PC-9 (cell line): ENCODE measurements around the gene RAPGEF1. TPM values are rescaled to one million over a fixed set of nuclear protein-coding genes. Genes with fewer than 3 reads are reported as not detected.

Experiments used
- BruUV-seq: library from RNA; stranded (reverse); fragments of 400-500 nt; replicated peaks from 2 replicates; lab custom pipeline; 2021; lab: Mats Ljungman, UMichigan
- CTCF ChIA-PET: fragments of 300-600 bp; sonication (Branson Sonifier 250); formaldehyde crosslinking; loops from one replicate; lab custom pipeline; 2022; ENCODE audit warnings: antibody characterized with exemption; lab: Charles Lee
- POLR2A ChIA-PET: fragments of 300-600 bp; sonication (Branson Sonifier 250); formaldehyde crosslinking; loops from one replicate; lab custom pipeline; 2022; ENCODE audit warnings: antibody characterized with exemption; ENCODE audit not compliant: unreplicated experiment; lab: Charles Lee
- DNase-seq, 2 experiments: peaks; one replicate each; pipeline versions ENCODE4 v3.0.0 to v3.0.0-alpha.2; 2015 to 2022; ENCODE audit warnings: mixed read lengths in 1 of 2
- H2AFZ ChIP-seq: fragments of 200-600 bp; sonication (generic); 2 replicates; pipeline ENCODE4 v1.8.1; 2017; ENCODE audit warnings: antibody characterized with exemption
- H3F3A ChIP-seq: fragments of 200-600 bp; sonication (generic); 2 replicates; pipeline ENCODE4 v1.8.1; 2017; ENCODE audit warnings: antibody characterized with exemption, mild to moderate bottlenecking, low read depth; ENCODE audit not compliant: insufficient read depth
- H3K27ac ChIP-seq: fragments of 200-600 bp; sonication (generic); 2 replicates; pipeline ENCODE4 v1.6.1; 2016; ENCODE audit warnings: mixed run types
- H3K27me3 ChIP-seq: fragments of 200-600 bp; sonication (generic); 2 replicates; pipeline ENCODE4 v1.6.1; 2016; ENCODE audit warnings: low read depth, mixed run types; ENCODE audit not compliant: insufficient read depth
- H3K36me3 ChIP-seq: fragments of 200-600 bp; sonication (generic); 2 replicates; pipeline ENCODE4 v1.6.1; 2016; ENCODE audit warnings: low read depth, mixed run types
- H3K4me1 ChIP-seq: fragments of 200-600 bp; sonication (generic); replicated peaks from 2 replicates; pipeline ENCODE4 v1.6.1; 2016; ENCODE audit warnings: mixed run types; ENCODE audit not compliant: insufficient read depth
- H3K4me2 ChIP-seq: fragments of 200-600 bp; sonication (generic); 2 replicates; pipeline ENCODE4 v1.6.1; 2017; ENCODE audit warnings: mixed run types
- H3K4me3 ChIP-seq: fragments of 200-600 bp; sonication (generic); 2 replicates; pipeline ENCODE4 v1.6.1; 2016; ENCODE audit warnings: mixed run types
- H3K79me2 ChIP-seq: fragments of 200-600 bp; sonication (generic); 2 replicates; pipeline ENCODE4 v1.6.1; 2017; ENCODE audit warnings: low read depth, mixed run types
- H3K9me2 ChIP-seq: fragments of 200-600 bp; sonication (generic); 2 replicates; pipeline ENCODE4 v1.8.1; 2017; ENCODE audit warnings: mild to moderate bottlenecking; ENCODE audit not compliant: insufficient read depth
- H3K9me3 ChIP-seq: fragments of 200-600 bp; sonication (generic); 2 replicates; pipeline ENCODE4 v1.8.1; 2016; ENCODE audit warnings: low read depth; ENCODE audit not compliant: insufficient read depth
- H4K20me1 ChIP-seq: fragments of 200-600 bp; sonication (generic); 2 replicates; pipeline ENCODE4 v1.8.1; 2017; ENCODE audit not compliant: insufficient read depth
- EZH2 ChIP-seq: fragments of 200-600 bp; sonication (generic); IDR thresholded peaks from 2 replicates; pipeline ENCODE4 v1.8.0; 2017; ENCODE audit warnings: antibody characterized with exemption, low read depth
- intact Hi-C: fragments of 100-400 bp; cut with micrococcal nuclease; formaldehyde crosslinking; loops from one replicate; pipeline ENCODE4 v1.10.0; 2022; ENCODE audit not compliant: unreplicated experiment
- total RNA-seq: library from RNA; stranded (reverse); gene quantifications from 2 replicates; pipeline ENCODE4 v1.2.3, GENCODE V29; 2021
- TF ChIP-seq, protein P1 (sequence below): fragments of 200-600 bp; sonication (generic); conservative IDR thresholded peaks from 2 replicates; pipeline ENCODE4 v1.6.1; 2017; ENCODE audit warnings: mixed run types, antibody characterized with exemption, mild to moderate bottlenecking, moderate library complexity

Gene RAPGEF1
- total RNA-seq, 1 experiment from 2014 or later = 66.5 TPM

DNA sequence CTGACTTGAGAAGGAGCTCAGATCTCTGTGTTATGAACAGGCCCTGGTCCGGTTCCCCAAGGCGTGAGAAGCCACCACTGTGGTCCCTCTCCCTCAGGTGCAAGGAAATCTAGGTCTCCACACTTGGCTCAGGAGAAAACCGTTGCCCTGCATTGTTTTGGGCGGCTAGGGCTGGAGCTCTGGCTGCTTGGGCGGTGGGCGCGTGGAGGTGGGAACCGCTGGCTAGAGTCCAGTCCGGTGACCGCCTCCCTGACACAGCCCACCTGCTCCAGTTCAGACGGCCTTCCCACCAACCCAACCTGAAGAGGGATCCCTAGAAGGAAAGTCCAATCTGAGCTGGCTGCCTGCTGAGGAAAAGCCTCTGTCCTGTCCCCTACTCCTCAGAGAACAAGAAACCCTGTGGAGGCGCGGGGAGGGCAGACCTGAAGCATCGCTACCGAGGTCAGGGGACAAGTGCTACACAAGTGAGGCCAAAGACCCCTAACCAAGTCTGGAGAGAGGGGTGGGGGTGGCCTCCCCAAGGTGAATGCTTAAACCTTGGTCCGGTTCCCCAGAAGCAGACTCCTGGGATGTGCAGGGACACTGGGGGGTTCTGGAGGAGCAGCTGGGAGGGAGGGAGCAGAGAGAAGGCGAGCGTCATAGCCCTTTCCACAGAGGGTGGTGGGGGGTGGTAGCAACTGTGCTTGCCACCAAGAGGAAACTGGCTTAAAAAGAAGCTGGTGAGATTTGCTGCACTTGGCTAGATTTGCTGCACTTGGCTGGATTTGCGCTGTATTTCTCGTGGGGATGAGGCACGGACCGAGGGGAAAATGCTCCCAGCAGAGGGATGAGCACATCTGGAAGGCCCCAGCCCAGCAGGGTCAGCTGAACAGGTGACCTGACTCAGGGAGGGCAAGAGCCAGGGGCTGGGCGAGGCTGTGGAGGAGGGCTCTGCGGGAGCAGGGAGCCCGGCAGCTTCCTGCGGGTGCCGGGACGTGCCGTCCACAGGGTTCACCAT lies 65.2 kb downstream of the RAPGEF1 start:
- ChIA-PET CTCF (no interaction called here), POLR2A (no interaction called here)
- BruUV-seq = no TSS peak
- Histone ChIP-seq H3F3A (peaks cover 37% of the 10 kb centered on the region), H3K27me3 (no peaks in the 10 kb centered on the region), H3K4me2 (peak overlapping the region; percentile 76; the same call in 1 of the 2 replicates), H3K4me3 (no peak overlapping the region), H3K27ac (no peak overlapping the region), H2AFZ (no peak overlapping the region), H3K36me3 (no peaks in the 10 kb centered on the region), H4K20me1 (no peaks in the 10 kb centered on the region), H3K4me1 (peaks cover 49% of the 10 kb centered on the region), H3K79me2 (peaks cover 24% of the 10 kb centered on the region), H3K9me2 (no peaks in the 10 kb centered on the region), H3K9me3 (no peaks in the 10 kb centered on the region)
- DNase-seq = no peak
- intact Hi-C loops = no loop called here
- TF ChIP-seq, protein P1, sequence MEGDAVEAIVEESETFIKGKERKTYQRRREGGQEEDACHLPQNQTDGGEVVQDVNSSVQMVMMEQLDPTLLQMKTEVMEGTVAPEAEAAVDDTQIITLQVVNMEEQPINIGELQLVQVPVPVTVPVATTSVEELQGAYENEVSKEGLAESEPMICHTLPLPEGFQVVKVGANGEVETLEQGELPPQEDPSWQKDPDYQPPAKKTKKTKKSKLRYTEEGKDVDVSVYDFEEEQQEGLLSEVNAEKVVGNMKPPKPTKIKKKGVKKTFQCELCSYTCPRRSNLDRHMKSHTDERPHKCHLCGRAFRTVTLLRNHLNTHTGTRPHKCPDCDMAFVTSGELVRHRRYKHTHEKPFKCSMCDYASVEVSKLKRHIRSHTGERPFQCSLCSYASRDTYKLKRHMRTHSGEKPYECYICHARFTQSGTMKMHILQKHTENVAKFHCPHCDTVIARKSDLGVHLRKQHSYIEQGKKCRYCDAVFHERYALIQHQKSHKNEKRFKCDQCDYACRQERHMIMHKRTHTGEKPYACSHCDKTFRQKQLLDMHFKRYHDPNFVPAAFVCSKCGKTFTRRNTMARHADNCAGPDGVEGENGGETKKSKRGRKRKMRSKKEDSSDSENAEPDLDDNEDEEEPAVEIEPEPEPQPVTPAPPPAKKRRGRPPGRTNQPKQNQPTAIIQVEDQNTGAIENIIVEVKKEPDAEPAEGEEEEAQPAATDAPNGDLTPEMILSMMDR = no peak
- no peak for TF ChIP-seq EZH2

DNA sequence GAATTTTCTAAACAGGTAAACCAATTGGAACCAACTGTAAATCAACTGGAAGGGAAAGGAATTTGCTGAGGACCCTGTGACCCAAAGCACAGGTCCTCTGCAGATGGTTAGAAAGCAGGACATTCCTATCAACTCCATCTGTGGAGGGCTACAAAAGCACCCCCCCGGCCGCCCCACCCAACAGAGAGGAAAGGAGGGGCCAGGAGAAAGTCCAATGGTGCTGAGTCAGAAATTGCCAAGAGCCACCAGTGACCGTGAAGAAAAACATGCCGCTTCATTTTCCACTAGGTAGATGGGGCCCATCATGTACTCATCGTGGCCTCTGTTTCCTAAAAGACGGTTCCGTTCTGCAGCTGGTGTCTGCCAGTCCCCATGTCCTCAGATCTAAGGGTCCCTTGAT lies 66.3 kb downstream of the RAPGEF1 start:
- DNase-seq = no peak
- Histone ChIP-seq H3K27ac (no peak overlapping the region), H3K4me1 (peaks cover 37% of the 10 kb centered on the region), H4K20me1 (no peaks in the 10 kb centered on the region), H3K9me3 (no peaks in the 10 kb centered on the region), H3K27me3 (no peaks in the 10 kb centered on the region), H3F3A (peaks cover 28% of the 10 kb centered on the region), H3K79me2 (peaks cover 24% of the 10 kb centered on the region), H2AFZ (no peak overlapping the region), H3K4me3 (no peak overlapping the region), H3K9me2 (no peaks in the 10 kb centered on the region), H3K4me2 (no peak overlapping the region), H3K36me3 (no peaks in the 10 kb centered on the region)
- TF ChIP-seq EZH2 = no peak
- TF ChIP-seq, protein P1 = no peak
- intact Hi-C loops = no loop called here
- ChIA-PET POLR2A (no interaction called here), CTCF (no interaction called here)
- no TSS peak for BruUV-seq

DNA sequence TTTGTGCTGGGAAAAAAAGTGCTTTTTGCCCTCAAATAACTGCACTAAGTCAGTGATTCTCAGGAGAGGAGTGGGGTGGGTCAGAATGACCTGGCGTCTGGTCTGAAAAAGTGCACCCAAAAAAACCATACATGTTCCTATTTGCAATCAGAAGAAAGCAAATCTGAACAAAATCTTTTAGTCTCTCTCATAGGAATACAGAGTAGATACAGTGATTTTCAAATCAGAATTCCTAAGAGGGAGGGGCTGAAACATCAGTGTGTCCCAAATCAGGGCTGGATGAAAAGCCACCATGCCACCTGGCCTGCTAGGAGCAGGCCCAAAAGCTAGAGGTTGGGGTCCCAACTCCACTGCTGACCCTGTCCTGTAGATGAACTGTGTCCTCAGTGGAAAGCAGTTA lies 66.8 kb downstream of the RAPGEF1 start:
- peaks cover 22% of the 10 kb centered on the region for H3K79me2 ChIP-seq
- CTCF ChIA-PET = no interaction called here
- no peak for DNase-seq

More for the DNA sequence above, 66.8 kb downstream of the RAPGEF1 start:
- no peak overlapping the region for H3K27ac ChIP-seq
- H3K9me2 ChIP-seq = no peaks in the 10 kb centered on the region
- no peaks in the 10 kb centered on the region for H3K27me3 ChIP-seq
- H3F3A ChIP-seq = peaks cover 25% of the 10 kb centered on the region
- no peak overlapping the region for H2AFZ ChIP-seq
- TF ChIP-seq EZH2 = no peak
- TF ChIP-seq, protein P1 = no peak
- H3K4me2 ChIP-seq = no peak overlapping the region
- no TSS peak for BruUV-seq
- intact Hi-C loops = no loop called here
- H4K20me1 ChIP-seq = no peaks in the 10 kb centered on the region
- H3K4me3 ChIP-seq = no peak overlapping the region
- no peaks in the 10 kb centered on the region for H3K9me3 ChIP-seq
- no peaks in the 10 kb centered on the region for H3K36me3 ChIP-seq
- H3K4me1 ChIP-seq = peaks cover 34% of the 10 kb centered on the region
- POLR2A ChIA-PET = no interaction called here
